ENCODE results near the gene PHYH. TPM values are rescaled to one million over a fixed set of nuclear protein-coding genes. Genes with fewer than 3 reads are reported as not detected.

The PHYH gene
- total and polyA plus RNA-seq, 7 donors: 23.3 to 193 (median 43.2) TPM

- Histone ChIP-seq H3K4me1 (no peaks in the 10 kb centered on the region), H3K36me3 (peaks cover 9 to 32% (median 11%) of the 10 kb centered on the region in 4 donors), H3K27me3 (no peaks in the 10 kb centered on the region), H3K9me3 (no peaks in the 10 kb centered on the region), H3K27ac (no peak overlapping the region), H3K4me3 (no peak overlapping the region)
- WGBS, 2 donors: 94 to 95% methylated on average over 7 of the region's 7 CpGs
- DNase-seq: no peak
- no peak for TF ChIP-seq POLR2AphosphoS5 (IDR thresholded peaks at IDR 0.05)
- TF ChIP-seq POLR2A (IDR thresholded peaks at IDR 0.05): no peak
- no peak for TF ChIP-seq EP300 (IDR thresholded peaks at IDR 0.05)
- TF ChIP-seq CTCF (IDR thresholded peaks at IDR 0.05): no peak
- intact Hi-C loops (cut with DNase I): no loop called here
Observed at GRCh38 chr10:13316635-13317311, 16.9 kb upstream of the PHYH start.

- H3K4me3 ChIP-seq: no peak overlapping the region
- no peak for TF ChIP-seq POLR2A (IDR thresholded peaks at IDR 0.05)
- TF ChIP-seq EP300 (IDR thresholded peaks at IDR 0.05): no peak
- TF ChIP-seq CTCF (IDR thresholded peaks at IDR 0.05): no peak
- no peak for TF ChIP-seq POLR2AphosphoS5 (IDR thresholded peaks at IDR 0.05)
- no peak for DNase-seq
- intact Hi-C loops (cut with DNase I): no loop called here
- no peaks in the 10 kb centered on the region for H3K4me1 ChIP-seq
- H3K27me3 ChIP-seq: no peaks in the 10 kb centered on the region
- no peak overlapping the region for H3K27ac ChIP-seq
- H3K36me3 ChIP-seq: peaks cover under 1 to 18% (median 7%) of the 10 kb centered on the region in 4 donors
- H3K9me3 ChIP-seq: no peaks in the 10 kb centered on the region
Observed at GRCh38 chr10:13315361-13315760, 15.5 kb upstream of the PHYH start.

GRCh38 chr10:13311177-13311575 is 11.3 kb upstream of the PHYH start:
- no peak for DNase-seq
- H3K27me3 ChIP-seq: no peaks in the 10 kb centered on the region
- no peaks in the 10 kb centered on the region for H3K9me3 ChIP-seq
- H3K36me3 ChIP-seq: no peaks in the 10 kb centered on the region
- 89 to 90% methylated on average over 5 of the region's 5 CpGs for WGBS, 2 donors
- no peaks in the 10 kb centered on the region for H3K4me1 ChIP-seq
- no peak overlapping the region for H3K27ac ChIP-seq
- no peak overlapping the region for H3K4me3 ChIP-seq
- intact Hi-C loops (cut with DNase I): no loop called here
- TF ChIP-seq EP300 (IDR thresholded peaks at IDR 0.05): no peak
- TF ChIP-seq POLR2A (IDR thresholded peaks at IDR 0.05): no peak
- TF ChIP-seq CTCF (IDR thresholded peaks at IDR 0.05): no peak
- TF ChIP-seq POLR2AphosphoS5 (IDR thresholded peaks at IDR 0.05): no peak

GRCh38 chr10:13310518-13311176 is 10.8 kb upstream of the PHYH start:
- WGBS, 2 donors: 89 to 90% methylated on average over 7 of the region's 7 CpGs
- Histone ChIP-seq H3K27ac (no peak overlapping the region), H3K36me3 (no peaks in the 10 kb centered on the region), H3K9me3 (no peaks in the 10 kb centered on the region), H3K4me3 (no peak overlapping the region), H3K27me3 (no peaks in the 10 kb centered on the region), H3K4me1 (no peaks in the 10 kb centered on the region)
- intact Hi-C loops (cut with DNase I): no loop called here
- no peak for DNase-seq
- TF ChIP-seq CTCF (IDR thresholded peaks at IDR 0.05) (no peak), POLR2AphosphoS5 (IDR thresholded peaks at IDR 0.05) (no peak), POLR2A (IDR thresholded peaks at IDR 0.05) (no peak), EP300 (IDR thresholded peaks at IDR 0.05) (no peak)

Data from sigmoid colon (tissue), 7 donors.